GM12878 (cell line): ENCODE data around the gene IMMT. TPM values are rescaled to one million over a fixed set of nuclear protein-coding genes. Genes with fewer than 3 reads are reported as not detected.

ENCODE experiments used
- ATAC-seq: fragments of 200-7000 bp; cut with Tn5 transposase; 3 replicates; pipeline ENCODE4 v1.9.1; 2020; ENCODE audit warnings: mild to moderate bottlenecking, moderate library complexity
- BruUV-seq: library from RNA; stranded (reverse); fragments of 400-500 nt; replicated peaks from 2 replicates; lab custom pipeline; 2021; lab: Mats Ljungman, UMichigan
- CTCF ChIA-PET: fragments of 300-600 bp; sonication (Branson Sonifier 250); formaldehyde crosslinking; extraction: SDS; loops from one replicate; lab custom pipeline; 2021; ENCODE audit warnings: inconsistent platforms; lab: Yijun Ruan, JAX
- POLR2A ChIA-PET: fragments of 350-600 bp; formaldehyde crosslinking; extraction: SDS; loops from one replicate; lab custom pipeline; 2021; ENCODE audit warnings: inconsistent platforms; lab: Charles Lee
- RAD21 ChIA-PET: fragments of 300-600 bp; sonication (Branson Sonifier 250); formaldehyde crosslinking; loops from one replicate; lab custom pipeline; 2023; ENCODE audit warnings: antibody characterized with exemption; ENCODE audit not compliant: unreplicated experiment; lab: Charles Lee
- SMC1A ChIA-PET: fragments of 300-600 bp; sonication (Branson Sonifier 250); formaldehyde crosslinking; loops from one replicate; lab custom pipeline; 2023; ENCODE audit not compliant: unreplicated experiment, uncharacterized antibody; lab: Charles Lee
- DNase-seq: peaks from one replicate; pipeline ENCODE4 v3.0.0-alpha.2; 2011; ENCODE audit warnings: low read depth, low spot score
- FAIRE-seq: peaks from 3 replicates; lab custom pipeline; 2011; peaks lifted over from hg19 to GRCh38; lab: Jason Lieb, UNC
- H2AFZ ChIP-seq: 2 replicates; pipeline ENCODE4 v1.6.0; 2011; ENCODE audit warnings: low read depth, low read length, control low read depth; ENCODE audit not compliant: control insufficient read depth
- H3K27ac ChIP-seq: 2 replicates; pipeline ENCODE4 v1.5.1; 2011; ENCODE audit warnings: control low read depth; ENCODE audit not compliant: control insufficient read depth, insufficient read depth
- H3K27me3 ChIP-seq, 2 experiments: replicated peaks in 1 of 2; 2 replicates each; pipeline versions ENCODE4 v1.6.0 to v1.6.1; 2011; ENCODE audit warnings: low read length in 1 of 2; ENCODE audit not compliant: control insufficient read depth in 2 of 2, insufficient read depth in 2 of 2
- H3K36me3 ChIP-seq, 2 experiments: 2 replicates each; pipeline ENCODE4 v1.5.1; 2011; ENCODE audit warnings: low read length in 1 of 2; ENCODE audit not compliant: control insufficient read depth in 2 of 2, insufficient read depth in 2 of 2
- H3K4me1 ChIP-seq: 2 replicates; pipeline ENCODE4 v1.6.1; 2011; ENCODE audit warnings: mild to moderate bottlenecking, low read length, moderate library complexity, mixed read lengths; ENCODE audit not compliant: control insufficient read depth, insufficient read depth
- H3K4me2 ChIP-seq: 2 replicates; pipeline ENCODE4 v1.6.0; 2011; ENCODE audit warnings: control low read depth; ENCODE audit not compliant: control insufficient read depth, insufficient read depth
- H3K4me3 ChIP-seq: fragments of 200-600 bp; sonication (generic); 2 replicates; pipeline ENCODE4 v1.5.1; 2016
- H3K79me2 ChIP-seq: 2 replicates; pipeline ENCODE4 v1.6.0; 2011; ENCODE audit warnings: low read length; ENCODE audit not compliant: control insufficient read depth, insufficient read depth
- H3K9ac ChIP-seq: 2 replicates; pipeline ENCODE4 v1.8.0; 2011; ENCODE audit warnings: low read length, control low read depth, mixed read lengths; ENCODE audit not compliant: control insufficient read depth, insufficient read depth
- H3K9me3 ChIP-seq: replicated peaks from 3 replicates; pipeline ENCODE4 v1.5.1; 2011; ENCODE audit warnings: mild to moderate bottlenecking, low read length; ENCODE audit not compliant: control insufficient read depth, insufficient read depth
- H4K20me1 ChIP-seq: 2 replicates; pipeline ENCODE4 v1.6.0; 2011; ENCODE audit not compliant: control insufficient read depth, insufficient read depth
- BCL11A ChIP-seq: IDR thresholded peaks from 2 replicates; pipeline ENCODE4 v1.6.1; 2011; ENCODE audit warnings: low read depth, low read length
- BMI1 ChIP-seq: fragments of 450-650 bp; IDR thresholded peaks from 2 replicates; pipeline ENCODE4 v1.6.1; 2016; ENCODE audit warnings: mild to moderate bottlenecking, moderate library complexity, borderline replicate concordance
- ESRRA ChIP-seq: IDR thresholded peaks from 2 replicates; pipeline ENCODE4 v1.6.1; 2012; ENCODE audit warnings: mild to moderate bottlenecking, low read length, improper control_type of control experiment
- FOS ChIP-seq: IDR thresholded peaks from 3 replicates; pipeline ENCODE4 v1.6.1; 2011; ENCODE audit warnings: borderline replicate concordance; ENCODE audit not compliant: insufficient read length; ENCODE audit errors: extremely low read depth
- MEF2A ChIP-seq: IDR thresholded peaks from 2 replicates; pipeline ENCODE4 v1.6.1; 2011; ENCODE audit warnings: low read depth, mild to moderate bottlenecking, low read length, moderate library complexity; ENCODE audit not compliant: insufficient read depth
- SKIL ChIP-seq: fragments of 450-650 bp; IDR thresholded peaks from 2 replicates; pipeline ENCODE4 v1.6.1; 2017; ENCODE audit warnings: mild to moderate bottlenecking, low read depth, inconsistent platforms; ENCODE audit not compliant: poor library complexity, severe bottlenecking
- SMC3 ChIP-seq: IDR thresholded peaks from 2 replicates; pipeline ENCODE4 v1.6.1; 2011; ENCODE audit warnings: low read length, improper control_type of control experiment, borderline replicate concordance
- SP1 ChIP-seq: IDR thresholded peaks from one replicate; pipeline ENCODE4 v1.6.1; 2011; ENCODE audit warnings: low read depth, low read length
- ZZZ3 ChIP-seq: IDR thresholded peaks from 2 replicates; pipeline ENCODE4 v1.6.1; 2011; ENCODE audit warnings: low read depth; ENCODE audit not compliant: control insufficient read depth, insufficient read length
- WGBS: methylation state at CpG from one replicate; pipeline ENCODE4 v1.1.6; 2016; ENCODE audit warnings: low lambda C conversion rate; ENCODE audit not compliant: insufficient replicate concordance, insufficient coverage; ENCODE audit errors: missing lambda C conversion rate; 5-methylcytosine and 5-hydroxymethylcytosine counted together
- in situ Hi-C: fragments of 300-500 bp; cut with MboI; formaldehyde crosslinking; loops from 9 replicates; pipeline ENCODE4 v1.14.3; 2018; ENCODE audit warnings: mixed read lengths
- intact Hi-C: fragments of 100-400 bp; cut with micrococcal nuclease; formaldehyde crosslinking; loops from one replicate; pipeline ENCODE4 v1.14.2; 2022; ENCODE audit not compliant: unreplicated experiment
- polyA plus RNA-seq, 11 experiments: library from polyadenylated mRNA; depleted of rRNA in 4 of 11; unstranded in 6 of 11; stranded (reverse) in 5 of 11; fragments of >200 nt; fragmentation: Nextera tagmentation in 4 of 11; fragmentation: Illumina TruSeq in 1 of 11; extraction: Ambion mirVana in 4 of 11; extraction: Trizol in 1 of 11; gene quantifications; 1 replicate in 1 of 11; 2 replicates in 10 of 11; pipeline versions ENCODE4 v1.2.1 to v1.2.3, GENCODE V29; 2011 to 2016; ENCODE audit warnings: inconsistent platforms in 2 of 11, missing spikeins in 2 of 11, low read depth in 1 of 11
- total RNA-seq, 4 experiments: library from RNA; depleted of rRNA in 3 of 4; stranded (reverse); fragments of >200 nt in 3 of 4; fragmentation: Illumina TruSeq in 1 of 4; extraction: Trizol in 1 of 4; gene quantifications; 2 replicates each; pipeline versions ENCODE4 v1.2.1 to v1.2.3, GENCODE V29; 2013 to 2021
- TF ChIP-seq, protein P1 (sequence below): fragments of 450-650 bp; IDR thresholded peaks from 2 replicates; pipeline ENCODE4 v1.6.1; 2018; ENCODE audit warnings: mild to moderate bottlenecking, low read depth, moderate library complexity; ENCODE audit not compliant: partially characterized antibody

Gene IMMT
- total and polyA plus RNA-seq, 10 of the 15 experiments (the other 5 are each of a cell fraction or from before 2014, with no cell fraction given) = 78.4 to 149 (median 98.7) TPM

GRCh38 chr2:86216575-86217555 is 21.6 kb upstream of the IMMT start:
- Histone ChIP-seq H3K27me3 (no peaks in the 10 kb centered on the region), H3K9me3 (no peaks in the 10 kb centered on the region), H3K4me3 (no peak overlapping the region), H3K79me2 (no peaks in the 10 kb centered on the region), H2AFZ (no peak overlapping the region), H4K20me1 (no peaks in the 10 kb centered on the region), H3K27ac (no peak overlapping the region), H3K4me2 (no peak overlapping the region), H3K9ac (no peak overlapping the region)
- no peak for ATAC-seq
- BruUV-seq = no TSS peak
- FAIRE-seq = no peak
- SMC1A ChIA-PET = interaction anchor here (0.7 to 3.4 kb wide), 7 partner anchors 15 to 390 kb away, joined by 3 to 12 read pairs (median 3); no protein-coding TSS in a partner anchor
- CTCF ChIA-PET = interaction anchor here (0.7 to 2.1 kb wide), 8 partner anchors 9 to 156 kb away, joined by 3 to 10 read pairs (median 6); no protein-coding TSS in a partner anchor
- intact Hi-C loops (no loop called here), in situ Hi-C loops (no loop called here)
- RAD21 ChIA-PET = interaction anchor here (0.5 to 1.5 kb wide), 3 partner anchors 79 to 611 kb away, joined by 3 to 4 read pairs (median 4); no protein-coding TSS in a partner anchor
- POLR2A ChIA-PET = no interaction called here
- 76% methylated on average over 13 of the region's 13 CpGs for WGBS
- TF ChIP-seq FOS = no peak
- TF ChIP-seq ESRRA = no peak
- TF ChIP-seq MEF2A = no peak
- TF ChIP-seq, all 136 proteins: peak for 0
- Histone ChIP-seq H3K4me1 (no peaks in the 10 kb centered on the region), H3K36me3 (peaks cover 7 to 12% of the 10 kb centered on the region in 2 experiments)
- no peak for DNase-seq

- in situ Hi-C loops = no loop called here
- RAD21 ChIA-PET = interaction anchor here (0.6 to 1.1 kb wide), 2 partner anchors 81 to 388 kb away, joined by 3 to 5 read pairs; no protein-coding TSS in a partner anchor
- 91% methylated on average over 2 of the region's 2 CpGs for WGBS
- SMC1A ChIA-PET = interaction anchor here (0.9 to 3.4 kb wide), 4 partner anchors 13 to 162 kb away, joined by 3 to 12 read pairs (median 6); no protein-coding TSS in a partner anchor
- Histone ChIP-seq H4K20me1 (no peaks in the 10 kb centered on the region), H3K9ac (no peak overlapping the region), H3K36me3 (peaks cover 9 to 12% of the 10 kb centered on the region in 2 experiments), H3K4me1 (peaks cover 3% of the 10 kb centered on the region; the same call in 1 of the 2 replicates), H3K4me3 (no peak overlapping the region), H3K9me3 (no peaks in the 10 kb centered on the region), H3K79me2 (no peaks in the 10 kb centered on the region), H3K4me2 (no peak overlapping the region), H3K27me3 (no peaks in the 10 kb centered on the region), H3K27ac (no peak overlapping the region), H2AFZ (no peak overlapping the region)
- POLR2A ChIA-PET = interaction anchor here (0.6 to 0.9 kb wide), 2 partner anchors 33 to 88 kb away, joined by 3 to 7 read pairs; no protein-coding TSS in a partner anchor
- no TSS peak for BruUV-seq
- intact Hi-C loops = no loop called here
- ATAC-seq (no peak), DNase-seq (no peak), FAIRE-seq (no peak)
- CTCF ChIA-PET = interaction anchor here (0.8 to 2.1 kb wide), 6 partner anchors 9 to 156 kb away, joined by 3 to 10 read pairs (median 4); no protein-coding TSS in a partner anchor
- TF ChIP-seq SMC3 = no peak
- no peak for TF ChIP-seq ZZZ3
- TF ChIP-seq, protein P1, sequence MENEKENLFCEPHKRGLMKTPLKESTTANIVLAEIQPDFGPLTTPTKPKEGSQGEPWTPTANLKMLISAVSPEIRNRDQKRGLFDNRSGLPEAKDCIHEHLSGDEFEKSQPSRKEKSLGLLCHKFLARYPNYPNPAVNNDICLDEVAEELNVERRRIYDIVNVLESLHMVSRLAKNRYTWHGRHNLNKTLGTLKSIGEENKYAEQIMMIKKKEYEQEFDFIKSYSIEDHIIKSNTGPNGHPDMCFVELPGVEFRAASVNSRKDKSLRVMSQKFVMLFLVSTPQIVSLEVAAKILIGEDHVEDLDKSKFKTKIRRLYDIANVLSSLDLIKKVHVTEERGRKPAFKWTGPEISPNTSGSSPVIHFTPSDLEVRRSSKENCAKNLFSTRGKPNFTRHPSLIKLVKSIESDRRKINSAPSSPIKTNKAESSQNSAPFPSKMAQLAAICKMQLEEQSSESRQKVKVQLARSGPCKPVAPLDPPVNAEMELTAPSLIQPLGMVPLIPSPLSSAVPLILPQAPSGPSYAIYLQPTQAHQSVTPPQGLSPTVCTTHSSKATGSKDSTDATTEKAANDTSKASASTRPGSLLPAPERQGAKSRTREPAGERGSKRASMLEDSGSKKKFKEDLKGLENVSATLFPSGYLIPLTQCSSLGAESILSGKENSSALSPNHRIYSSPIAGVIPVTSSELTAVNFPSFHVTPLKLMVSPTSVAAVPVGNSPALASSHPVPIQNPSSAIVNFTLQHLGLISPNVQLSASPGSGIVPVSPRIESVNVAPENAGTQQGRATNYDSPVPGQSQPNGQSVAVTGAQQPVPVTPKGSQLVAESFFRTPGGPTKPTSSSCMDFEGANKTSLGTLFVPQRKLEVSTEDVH = no peak
- no peak for TF ChIP-seq BMI1
- TF ChIP-seq SKIL = no peak
- TF ChIP-seq BCL11A = no peak
- no peak for TF ChIP-seq SP1
Observed at GRCh38 chr2:86214503-86214832, 19.2 kb upstream of the IMMT start.
